GM21786 (cell line): Measurements from ENCODE around the gene ADAMTSL2.

ENCODE experiments used
- ATAC-seq: cut with Tn5 transposase; IDR thresholded peaks from one replicate; pipeline ENCODE4 v1.9.1; 2021; ENCODE audit not compliant: unreplicated experiment

The ADAMTSL2 gene

GRCh38 chr9:133529874-133530273 is 4.6 kb upstream of the ADAMTSL2 start:
- ATAC-seq = no peak

GRCh38 chr9:133531293-133531692 is 3.2 kb upstream of the ADAMTSL2 start:
- ATAC-seq = no peak

DNA sequence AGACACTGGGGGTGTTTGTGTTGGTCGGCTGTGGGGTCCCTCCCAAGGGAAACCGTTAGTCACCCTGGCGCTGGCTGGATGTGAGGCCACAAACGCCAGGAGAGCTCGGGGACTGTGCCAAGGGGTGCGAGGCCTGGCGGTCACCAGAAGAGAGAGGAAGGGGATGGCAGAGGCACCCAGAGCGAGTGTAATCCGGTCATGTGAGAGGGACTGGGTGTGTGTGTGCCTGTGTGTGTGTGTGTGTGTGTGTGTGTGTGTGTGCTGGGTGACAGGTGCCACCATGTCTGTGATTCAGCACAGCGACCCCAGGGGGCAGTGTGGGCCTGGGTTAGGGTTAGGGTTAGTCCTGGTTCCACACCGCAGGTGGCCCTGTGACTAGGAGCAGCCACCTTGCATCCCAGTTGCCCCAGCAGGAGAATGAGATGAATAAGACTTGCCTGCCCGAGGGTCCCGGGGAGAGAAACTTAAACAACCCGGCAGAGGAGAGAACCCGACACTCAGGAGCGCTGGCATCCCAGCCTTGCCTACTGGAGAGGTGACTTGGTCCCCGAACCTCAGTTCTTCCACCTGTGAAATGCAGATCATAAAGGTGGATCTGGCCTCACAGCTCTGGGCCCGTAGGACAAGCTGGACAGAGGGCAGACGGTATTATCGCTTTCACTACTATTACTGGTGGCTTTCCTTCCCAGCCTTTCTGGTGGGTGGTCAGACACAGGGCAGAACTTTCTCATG is 1.4 kb upstream of the ADAMTSL2 start:
- ATAC-seq = no peak

- ATAC-seq = no peak
Measured at GRCh38 chr9:133533857-133534256, 647 bp upstream of the ADAMTSL2 start.

DNA sequence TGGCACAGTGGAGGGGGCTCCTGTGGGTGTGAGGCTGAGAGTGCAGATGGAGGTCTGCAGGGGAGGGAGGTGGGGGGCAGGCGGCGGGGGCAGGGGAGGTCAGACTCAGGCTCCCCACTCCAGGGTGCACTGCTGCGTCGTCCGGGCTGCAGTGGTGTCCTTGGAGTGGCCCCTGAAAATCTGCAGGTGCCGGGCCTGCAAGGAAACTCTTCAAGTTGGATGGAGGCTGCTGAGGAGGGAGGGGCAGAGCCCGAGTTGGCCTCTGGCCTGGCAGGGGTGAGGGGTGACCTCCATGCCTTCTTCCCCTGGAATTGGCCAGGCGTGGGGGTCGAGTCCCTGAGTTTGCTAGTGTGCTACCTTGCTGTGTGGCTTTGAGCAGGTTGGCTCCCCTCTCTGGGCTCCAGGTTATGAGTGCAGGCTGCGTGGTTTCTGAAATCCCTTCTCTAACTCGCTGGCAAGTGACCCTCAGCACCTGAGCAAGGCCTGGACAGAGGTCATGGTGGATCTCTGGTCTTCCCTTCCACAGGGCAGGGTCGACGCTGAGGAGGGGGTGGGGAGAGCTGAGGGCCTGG is 888 bp downstream of the ADAMTSL2 start:
- no peak for ATAC-seq

DNA sequence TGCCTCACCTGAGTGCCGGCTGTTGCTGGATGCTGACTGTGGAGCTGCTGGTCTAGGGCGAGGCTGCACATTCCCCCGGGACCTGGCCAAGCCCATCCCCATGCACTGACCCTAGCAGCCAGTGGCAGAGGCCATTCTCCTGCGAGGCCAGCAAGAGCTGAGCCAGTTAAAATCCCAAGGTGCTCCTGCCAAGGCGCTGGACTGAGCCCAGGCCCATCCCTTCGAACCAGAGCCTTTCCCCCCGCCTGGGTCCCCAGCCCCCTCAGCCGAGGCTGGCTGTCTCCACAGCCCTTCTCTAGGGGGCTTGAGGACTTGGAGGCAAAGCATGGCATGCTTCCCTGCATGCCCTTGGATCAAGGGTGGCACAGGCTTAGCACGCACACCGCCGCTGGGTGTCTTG is 1.6 kb downstream of the ADAMTSL2 start:
- no peak for ATAC-seq

- no peak for ATAC-seq
Measured at GRCh38 chr9:133536536-133536935, 2.0 kb downstream of the ADAMTSL2 start.

- no peak for ATAC-seq
Measured at GRCh38 chr9:133537257-133537656, 2.8 kb downstream of the ADAMTSL2 start.

DNA sequence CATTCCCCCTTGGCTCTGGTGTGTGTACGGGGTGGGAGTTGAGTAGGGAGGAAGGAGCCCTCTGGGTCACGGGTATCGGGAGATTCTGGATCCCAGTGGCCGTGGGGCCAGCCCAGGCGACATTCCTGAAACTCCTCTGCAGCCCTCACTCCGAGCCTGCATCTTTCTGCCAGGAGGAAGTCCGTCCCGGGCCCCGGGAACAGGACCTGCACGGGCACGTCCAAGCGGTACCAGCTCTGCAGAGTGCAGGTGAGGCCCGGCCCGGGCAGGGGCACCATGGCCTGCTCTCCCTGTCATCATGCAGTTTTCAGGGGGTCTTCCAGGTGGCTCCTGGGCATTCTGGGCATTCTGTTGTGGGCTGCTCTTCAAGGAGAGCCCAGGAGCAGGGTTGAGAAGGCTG is 3.7 kb downstream of the ADAMTSL2 start:
- no peak for ATAC-seq

- ATAC-seq = no peak
Measured at GRCh38 chr9:133538851-133539833, 4.6 kb downstream of the ADAMTSL2 start.

DNA sequence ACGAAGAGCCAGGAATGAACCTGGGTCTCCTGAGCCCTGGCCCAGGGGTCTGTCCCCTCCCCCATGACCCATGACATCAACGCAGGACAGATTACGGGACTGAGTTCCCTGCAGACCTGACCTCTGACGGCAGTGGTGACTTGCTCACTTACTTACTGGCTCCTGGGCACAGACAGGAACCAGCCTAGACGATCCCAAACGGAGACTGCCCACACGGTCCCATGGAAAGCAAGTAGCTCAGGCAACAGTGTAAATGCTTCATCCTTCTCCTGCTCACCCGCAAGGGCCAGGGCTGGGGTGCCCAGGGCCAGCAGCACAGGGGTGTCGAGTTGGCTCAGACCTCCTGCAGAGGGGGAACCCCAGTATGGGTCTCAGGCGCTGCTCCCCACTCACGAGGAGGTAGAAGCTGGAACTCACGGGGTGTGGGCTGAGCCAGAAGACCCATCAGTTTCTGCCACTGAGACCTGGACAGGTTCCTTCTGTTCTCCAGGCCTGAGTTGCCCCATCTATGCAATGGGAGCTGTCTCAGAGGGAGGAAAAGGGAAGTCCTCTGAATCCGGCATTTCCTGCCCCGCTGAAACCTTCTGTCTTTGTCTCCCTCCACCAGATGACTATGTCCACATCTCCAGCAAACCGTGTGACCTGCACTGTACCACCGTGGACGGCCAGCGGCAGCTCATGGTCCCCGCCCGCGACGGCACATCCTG is 5.6 kb downstream of the ADAMTSL2 start:
- ATAC-seq = no peak

DNA sequence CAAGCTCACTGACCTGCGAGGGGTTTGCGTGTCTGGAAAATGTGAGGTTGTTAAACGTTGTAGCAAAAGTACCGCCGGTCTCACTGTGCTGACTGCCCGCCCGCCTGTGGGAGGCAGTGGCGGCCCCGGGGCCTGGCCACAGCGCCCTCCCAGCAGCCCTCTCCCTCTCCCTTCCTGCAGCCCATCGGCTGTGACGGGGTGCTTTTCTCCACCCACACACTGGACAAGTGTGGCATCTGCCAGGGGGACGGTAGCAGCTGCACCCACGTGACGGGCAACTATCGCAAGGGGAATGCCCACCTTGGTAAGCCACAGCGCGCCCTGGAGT is 6.2 kb downstream of the ADAMTSL2 start:
- no peak for ATAC-seq

DNA sequence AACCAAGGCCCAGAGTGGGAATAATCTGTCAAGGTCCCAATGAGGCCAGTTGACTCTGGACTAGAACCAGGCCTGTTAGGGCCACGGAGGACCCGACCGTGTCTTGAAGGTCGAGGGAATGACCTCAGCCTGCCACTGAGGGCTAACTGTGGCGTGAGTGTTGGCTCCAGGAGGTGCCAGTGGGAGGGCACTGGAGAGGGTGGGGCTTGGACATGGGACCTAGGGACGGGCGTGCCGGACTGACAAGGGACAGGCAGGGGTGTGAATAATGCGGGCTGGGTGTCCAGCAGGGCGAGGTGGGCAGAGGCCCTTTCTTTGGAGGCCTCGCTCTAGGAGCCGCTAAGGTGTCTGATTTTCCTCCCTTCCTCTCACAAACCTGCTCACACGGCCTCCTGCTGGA is 7.5 kb downstream of the ADAMTSL2 start:
- no peak for ATAC-seq

GRCh38 chr9:133543772-133544467 is 9.4 kb downstream of the ADAMTSL2 start:
- no peak for ATAC-seq

- ATAC-seq = no peak
Measured at GRCh38 chr9:133545494-133546286, 11.2 kb downstream of the ADAMTSL2 start.

GRCh38 chr9:133546287-133546680 is 11.8 kb downstream of the ADAMTSL2 start:
- ATAC-seq = no peak

GRCh38 chr9:133547116-133547515 is 12.6 kb downstream of the ADAMTSL2 start:
- no peak for ATAC-seq

- no peak for ATAC-seq
Measured at GRCh38 chr9:133551446-133551845, 16.9 kb downstream of the ADAMTSL2 start.

GRCh38 chr9:133552236-133552635 is 17.7 kb downstream of the ADAMTSL2 start:
- ATAC-seq = no peak

GRCh38 chr9:133553123-133553522 is 18.6 kb downstream of the ADAMTSL2 start:
- no peak for ATAC-seq
